Lung (tissue), 12 donors: ENCODE data around the gene AP1G2. TPM values are rescaled to one million over a fixed set of nuclear protein-coding genes. Genes with fewer than 3 reads are reported as not detected.

Experiments
- ATAC-seq: fragments of 200-7000 bp; cut with Tn5 transposase; one replicate; pipeline ENCODE4 v1.9.1; 2020; ENCODE audit warnings: moderate number of reproducible peaks; ENCODE audit not compliant: insufficient read depth, low FRiP score
- DNase-seq, 3 donors: peaks; one replicate each; pipeline ENCODE4 v3.0.0-alpha.2; 2013 to 2017
- H3K27ac ChIP-seq, 2 donors: one replicate each; pipeline ENCODE4 v1.5.1; 2013; ENCODE audit warnings: mild to moderate bottlenecking in 2 of 2, moderate library complexity in 2 of 2, control low read depth in 1 of 2, inconsistent platforms in 1 of 2, low read depth in 1 of 2, low read length in 1 of 2
- H3K27me3 ChIP-seq, 3 donors: one replicate each; pipeline ENCODE4 v1.5.1; 2013; ENCODE audit warnings: low read length in 2 of 3; ENCODE audit not compliant: control insufficient read depth in 3 of 3, insufficient read depth in 3 of 3
- H3K36me3 ChIP-seq, 4 donors: one replicate each; pipeline ENCODE4 v1.5.1; 2013; ENCODE audit warnings: low read length in 4 of 4, mild to moderate bottlenecking in 1 of 4, moderate library complexity in 1 of 4; ENCODE audit not compliant: control insufficient read depth in 4 of 4, insufficient read depth in 4 of 4
- H3K4me1 ChIP-seq, 5 donors: one replicate each; pipeline ENCODE4 v1.5.1; 2013; ENCODE audit warnings: low read length in 5 of 5, mild to moderate bottlenecking in 2 of 5, moderate library complexity in 1 of 5; ENCODE audit not compliant: control insufficient read depth in 5 of 5, insufficient read depth in 5 of 5
- H3K4me3 ChIP-seq: one replicate; pipeline ENCODE4 v1.5.1; 2013; ENCODE audit warnings: mild to moderate bottlenecking, control low read depth, moderate library complexity
- H3K9ac ChIP-seq, 2 donors: one replicate each; pipeline ENCODE4 v1.5.1; 2013; ENCODE audit warnings: low read length in 2 of 2, control low read depth in 1 of 2; ENCODE audit not compliant: insufficient read depth in 1 of 2
- H3K9me3 ChIP-seq, 4 donors: one replicate each; pipeline ENCODE4 v1.5.1; 2013; ENCODE audit warnings: low read length in 3 of 4, mild to moderate bottlenecking in 1 of 4, moderate library complexity in 1 of 4; ENCODE audit not compliant: control insufficient read depth in 4 of 4, insufficient read depth in 3 of 4
- CTCF ChIP-seq: IDR thresholded peaks from 2 replicates; pipeline ENCODE4 v1.5.1; 2012; ENCODE audit warnings: mild to moderate bottlenecking; ENCODE audit errors: control extremely low read depth, extremely low read depth
- WGBS, 2 donors: extraction: QIAGEN DNeasy Blood & Tissue Kit; methylation state at CpG; one replicate each; pipeline ENCODE4 v1.1.7; 2013; 5-methylcytosine and 5-hydroxymethylcytosine counted together
- polyA plus RNA-seq, 2 donors: library from polyadenylated mRNA; stranded (reverse); fragments of 200-250 nt; gene quantifications; one replicate each; pipeline ENCODE4 v1.2.1, GENCODE V29; 2013
- total RNA-seq, 2 donors: library from RNA; depleted of rRNA in 1 of 2; stranded (reverse); fragments of >200 nt in 1 of 2; gene quantifications; one replicate each; pipeline ENCODE4 v1.2.1, GENCODE V29; 2014 to 2021
- donor health status: control.
- donor health status: control.
- donor health status: Bipolar disorder and iron deficiency.
- donor health status: healthy.
- donor health status: DM: yes; HTN: yes; CAD: no.

Gene AP1G2
- total and polyA plus RNA-seq, 4 donors = 48.0 to 106 (median 81.8) TPM

DNA sequence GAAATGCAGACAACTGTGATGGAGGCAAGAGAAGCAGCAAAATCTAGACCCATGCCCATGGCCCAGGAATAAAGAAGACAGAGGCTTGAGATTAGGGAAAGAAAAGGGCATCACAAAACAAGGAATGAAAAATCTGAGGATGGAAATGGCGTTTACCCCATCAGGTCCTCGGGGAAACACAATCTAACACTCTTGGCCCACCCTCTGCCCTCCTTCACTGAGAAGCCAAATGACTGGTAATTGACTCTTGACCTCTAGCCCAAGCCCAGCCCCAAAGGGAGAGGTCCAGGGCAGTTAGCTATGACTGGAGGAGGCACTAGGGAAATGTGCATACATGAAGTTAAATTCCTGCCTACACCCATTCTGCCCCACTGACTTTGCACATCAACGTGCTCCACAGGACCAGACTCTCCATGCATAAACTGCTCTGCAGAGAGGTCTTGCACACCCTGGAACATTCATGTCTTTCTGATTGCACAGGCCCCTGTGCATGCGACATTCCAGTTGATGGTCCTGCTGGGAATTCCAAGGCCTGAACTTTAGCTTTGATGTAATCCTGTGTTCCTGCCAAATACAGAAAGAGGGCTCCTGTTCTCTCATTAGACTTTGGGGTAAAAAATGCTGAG is 21.7 kb downstream of the AP1G2 start:
- WGBS, 2 donors = 81 to 92% methylated on average over 4 of the region's 4 CpGs
- no peak for ATAC-seq
- TF ChIP-seq CTCF = no peak

DNA sequence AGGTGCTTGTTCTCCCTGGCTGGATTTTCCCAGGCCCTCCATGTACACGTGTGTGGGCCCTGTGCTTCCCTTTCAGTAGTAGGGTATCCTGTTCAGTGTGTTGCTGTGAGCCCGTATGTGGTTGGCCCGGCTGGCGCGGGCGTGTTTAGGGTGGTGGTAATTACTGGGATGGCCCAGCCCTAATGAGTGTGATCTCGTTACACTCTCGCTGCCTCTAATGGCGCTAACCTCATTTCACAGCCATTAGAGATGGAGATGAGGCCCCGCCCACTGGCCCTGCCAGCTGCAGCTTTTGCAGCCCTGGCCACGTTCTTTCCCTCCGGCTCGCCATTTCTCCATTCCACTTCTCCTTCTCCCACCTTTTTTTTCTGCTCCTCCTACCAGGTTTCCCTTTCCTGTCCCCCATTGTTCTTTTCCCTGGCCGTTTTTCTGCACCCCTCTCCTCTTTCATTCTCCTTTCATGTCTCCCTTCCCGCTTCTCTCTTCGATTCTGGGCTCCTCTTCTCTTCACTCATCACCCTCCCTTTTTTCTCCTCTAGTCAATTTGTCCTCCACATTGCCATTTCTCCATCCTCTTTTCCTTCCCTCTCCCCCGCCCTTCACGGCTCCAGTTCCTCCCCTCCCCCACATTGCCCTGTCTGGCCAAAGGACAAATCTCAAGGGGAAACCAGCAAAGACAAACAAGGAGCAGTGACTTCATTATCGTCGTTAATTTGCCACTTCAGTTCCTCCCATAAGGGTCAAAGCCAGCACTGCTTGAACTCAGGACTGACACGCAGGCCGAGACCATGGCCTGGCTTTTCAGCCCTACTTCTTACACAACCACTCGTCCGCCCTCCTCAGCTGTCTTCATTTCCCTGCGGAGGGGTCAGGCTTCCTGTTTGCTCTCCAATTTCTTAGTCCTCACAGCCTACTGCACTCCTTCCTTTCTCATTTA is 22.8 kb downstream of the AP1G2 start:
- no peak overlapping the region for H3K9ac ChIP-seq
- no peak for DNase-seq

More for the DNA sequence above, 21.7 kb downstream of the AP1G2 start:
- no peak overlapping the region for H3K4me3 ChIP-seq
- no peak overlapping the region for H3K9ac ChIP-seq
- peaks cover 0 to 28% (median 27%) of the 10 kb centered on the region in 3 donors for H3K27me3 ChIP-seq
- no peaks in the 10 kb centered on the region for H3K9me3 ChIP-seq
- no peaks in the 10 kb centered on the region for H3K36me3 ChIP-seq
- peaks cover 0 to 7% (median 0%) of the 10 kb centered on the region in 5 donors for H3K4me1 ChIP-seq
- no peak overlapping the region for H3K27ac ChIP-seq
- DNase-seq = no peak

GRCh38 chr14:23543403-23543802 is 24.2 kb downstream of the AP1G2 start:
- DNase-seq = no peak
- 95 to 99% methylated on average over 5 of the region's 5 CpGs for WGBS, 2 donors
- peaks cover 0 to 13% (median 0%) of the 10 kb centered on the region in 5 donors for H3K4me1 ChIP-seq

More for the DNA sequence above, 22.8 kb downstream of the AP1G2 start:
- Histone ChIP-seq H3K27ac (no peak overlapping the region), H3K4me3 (no peak overlapping the region), H3K36me3 (no peaks in the 10 kb centered on the region), H3K27me3 (peaks cover 0 to 18% (median 18%) of the 10 kb centered on the region in 3 donors), H3K4me1 (no peaks in the 10 kb centered on the region), H3K9me3 (no peaks in the 10 kb centered on the region)
- no peak for ATAC-seq
- 34 to 56% methylated on average over 25 of the region's 25 CpGs for whole genome bisulfite sequencing, 2 donors
- TF ChIP-seq CTCF = no peak

More at GRCh38 chr14:23543403-23543802, 24.2 kb downstream of the AP1G2 start:
- no peak overlapping the region for H3K27ac ChIP-seq
- peaks cover 0 to 9% (median 8%) of the 10 kb centered on the region in 3 donors for H3K27me3 ChIP-seq
- no peak for TF ChIP-seq CTCF
- no peak for ATAC-seq
- H3K4me3 ChIP-seq = no peak overlapping the region
- H3K9me3 ChIP-seq = no peaks in the 10 kb centered on the region
- no peak overlapping the region for H3K9ac ChIP-seq
- no peaks in the 10 kb centered on the region for H3K36me3 ChIP-seq
